Neural cell (in vitro differentiated cells): ENCODE results near the gene LCP1. TPM values are rescaled to one million over a fixed set of nuclear protein-coding genes. Genes with fewer than 3 reads are reported as not detected.

Experiments used
- H2AFZ ChIP-seq: fragments of 200-600, 300-800 bp; sonication (generic), shearing (Covaris generic); 2 replicates; pipeline ENCODE4 v1.6.0; 2014; ENCODE audit warnings: low read depth, mild to moderate bottlenecking, antibody characterized with exemption, low read length, moderate library complexity
- H3F3A ChIP-seq: fragments of 200-600 bp; shearing (Covaris generic); 2 replicates; pipeline ENCODE4 v1.6.1; 2016; ENCODE audit warnings: mild to moderate bottlenecking, moderate library complexity, mixed read lengths, antibody characterized with exemption, low read length; ENCODE audit not compliant: insufficient read depth, poor library complexity, severe bottlenecking
- H3K27ac ChIP-seq: fragments of 200-600, 300-800 bp; sonication (generic), shearing (Covaris generic); 2 replicates; pipeline ENCODE4 v1.5.1; 2014; ENCODE audit warnings: mild to moderate bottlenecking, low read length, moderate library complexity
- H3K27me3 ChIP-seq: fragments of 300-800, 200-600 bp; sonication (generic), shearing (Covaris generic); 2 replicates; pipeline ENCODE4 v1.6.0; 2014; ENCODE audit warnings: mild to moderate bottlenecking, low read depth, low read length, moderate library complexity; ENCODE audit not compliant: insufficient read depth
- H3K36me3 ChIP-seq: fragments of 300-800, 200-600 bp; sonication (generic), shearing (Covaris generic); 2 replicates; pipeline ENCODE4 v1.5.1; 2014; ENCODE audit warnings: mild to moderate bottlenecking, antibody characterized with exemption, low read length, moderate library complexity; ENCODE audit not compliant: insufficient read depth
- H3K4me2 ChIP-seq: fragments of 300-800, 200-600 bp; sonication (generic), shearing (Covaris generic); 2 replicates; pipeline ENCODE4 v1.6.0; 2014; ENCODE audit warnings: mild to moderate bottlenecking, low read length
- H3K4me3 ChIP-seq: fragments of 300-800, 200-600 bp; sonication (generic), shearing (Covaris generic); 2 replicates; pipeline ENCODE4 v1.5.1; 2014; ENCODE audit warnings: mild to moderate bottlenecking, low read length, moderate library complexity
- H3K79me2 ChIP-seq: fragments of 200-600 bp; shearing (Covaris generic); replicated peaks from 2 replicates; pipeline ENCODE4 v1.6.0; 2014; ENCODE audit warnings: mild to moderate bottlenecking, low read length, moderate library complexity; ENCODE audit not compliant: insufficient read depth
- H3K9ac ChIP-seq: fragments of 300-800, 200-600 bp; sonication (generic), shearing (Covaris generic); 2 replicates; pipeline ENCODE4 v1.6.1; 2016; ENCODE audit warnings: mild to moderate bottlenecking, low read length, mixed read lengths
- H3K9me2 ChIP-seq: fragments of 200-600 bp; shearing (Covaris generic); 2 replicates; pipeline ENCODE4 v1.6.1; 2016; ENCODE audit warnings: mild to moderate bottlenecking, low read length, mixed read lengths; ENCODE audit not compliant: insufficient read depth
- H3K9me3 ChIP-seq: fragments of 200-600, 300-800 bp; sonication (generic), shearing (Covaris generic); 2 replicates; pipeline ENCODE4 v1.6.1; 2016; ENCODE audit warnings: mild to moderate bottlenecking, mixed run types, low read length, moderate library complexity, mixed read lengths
- H4K20me1 ChIP-seq: fragments of 200-600 bp; shearing (Covaris generic); 2 replicates; pipeline ENCODE4 v1.6.1; 2016; ENCODE audit warnings: mild to moderate bottlenecking, mixed run types; ENCODE audit not compliant: insufficient read depth
- EP300 ChIP-seq: fragments of 450-650 bp; conservative IDR thresholded peaks from 2 replicates; pipeline ENCODE4 v1.6.1; 2014; ENCODE audit warnings: antibody characterized with exemption, mild to moderate bottlenecking, moderate library complexity; ENCODE audit not compliant: poor library complexity, severe bottlenecking
- EZH2 ChIP-seq: fragments of 200-600, 300-800 bp; shearing (Covaris generic), sonication (generic); IDR thresholded peaks from 2 replicates; pipeline ENCODE4 v1.6.1; 2014; ENCODE audit warnings: antibody characterized with exemption, low read length, borderline replicate concordance, mild to moderate bottlenecking; ENCODE audit not compliant: insufficient read depth, poor library complexity, severe bottlenecking
- MXI1 ChIP-seq: fragments of 450-650 bp; conservative IDR thresholded peaks from 2 replicates; pipeline ENCODE4 v1.6.1; 2014; ENCODE audit warnings: antibody characterized with exemption, mild to moderate bottlenecking; ENCODE audit not compliant: poor library complexity, severe bottlenecking
- POLR2AphosphoS5 ChIP-seq: IDR thresholded peaks from 2 replicates; pipeline ENCODE4 v1.6.1; 2012
- RAD21 ChIP-seq: fragments of 450-650 bp; conservative IDR thresholded peaks from 2 replicates; pipeline ENCODE4 v1.6.1; 2014; ENCODE audit warnings: antibody characterized with exemption, mild to moderate bottlenecking, moderate library complexity
- SMC3 ChIP-seq: fragments of 450-650 bp; conservative IDR thresholded peaks from 2 replicates; pipeline ENCODE4 v1.6.1; 2014; ENCODE audit warnings: antibody characterized with exemption, mild to moderate bottlenecking, moderate library complexity; ENCODE audit not compliant: poor library complexity
- TAF1 ChIP-seq: IDR thresholded peaks from 2 replicates; pipeline ENCODE4 v1.6.1; 2012; ENCODE audit warnings: low read depth
- polyA plus RNA-seq: library from polyadenylated mRNA; depleted of rRNA; stranded (reverse); fragments of >200 nt; gene quantifications from 2 replicates; pipeline ENCODE4 v1.2.3, GENCODE V29; 2014
- TF ChIP-seq, protein P1 (sequence below): fragments of 450-650 bp; IDR thresholded peaks from 2 replicates; pipeline ENCODE4 v1.5.1; 2014; ENCODE audit warnings: antibody characterized with exemption, mild to moderate bottlenecking, moderate library complexity; ENCODE audit not compliant: poor library complexity, severe bottlenecking
- TF ChIP-seq, protein P2 (sequence below): IDR thresholded peaks from 2 replicates; pipeline ENCODE4 v1.6.1; 2012; ENCODE audit warnings: borderline replicate concordance

The LCP1 gene
- polyA plus RNA-seq, 1 donor from 2014 or later: 0.76 TPM

DNA sequence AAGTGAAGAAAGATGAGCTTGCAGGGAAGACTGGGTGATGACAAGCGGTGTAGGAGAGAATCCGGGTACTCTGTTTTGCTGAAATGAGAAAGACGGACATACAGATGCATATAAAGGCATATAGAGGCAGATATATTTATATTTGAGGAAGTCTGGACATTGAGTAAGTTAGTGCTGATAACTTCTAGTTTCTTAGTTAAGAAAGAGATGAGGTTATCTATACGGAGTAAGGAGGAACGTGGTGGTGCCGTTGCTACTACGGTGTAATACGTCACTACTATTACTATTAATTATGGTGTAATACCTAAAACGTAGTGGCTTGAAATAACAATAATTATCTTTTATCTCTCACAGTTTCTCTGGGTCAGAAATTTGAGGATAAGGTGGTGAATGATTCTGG is 67.4 kb downstream of the LCP1 start:
- TF ChIP-seq EZH2: no peak
- TF ChIP-seq MXI1: no peak
- TF ChIP-seq, protein P1, sequence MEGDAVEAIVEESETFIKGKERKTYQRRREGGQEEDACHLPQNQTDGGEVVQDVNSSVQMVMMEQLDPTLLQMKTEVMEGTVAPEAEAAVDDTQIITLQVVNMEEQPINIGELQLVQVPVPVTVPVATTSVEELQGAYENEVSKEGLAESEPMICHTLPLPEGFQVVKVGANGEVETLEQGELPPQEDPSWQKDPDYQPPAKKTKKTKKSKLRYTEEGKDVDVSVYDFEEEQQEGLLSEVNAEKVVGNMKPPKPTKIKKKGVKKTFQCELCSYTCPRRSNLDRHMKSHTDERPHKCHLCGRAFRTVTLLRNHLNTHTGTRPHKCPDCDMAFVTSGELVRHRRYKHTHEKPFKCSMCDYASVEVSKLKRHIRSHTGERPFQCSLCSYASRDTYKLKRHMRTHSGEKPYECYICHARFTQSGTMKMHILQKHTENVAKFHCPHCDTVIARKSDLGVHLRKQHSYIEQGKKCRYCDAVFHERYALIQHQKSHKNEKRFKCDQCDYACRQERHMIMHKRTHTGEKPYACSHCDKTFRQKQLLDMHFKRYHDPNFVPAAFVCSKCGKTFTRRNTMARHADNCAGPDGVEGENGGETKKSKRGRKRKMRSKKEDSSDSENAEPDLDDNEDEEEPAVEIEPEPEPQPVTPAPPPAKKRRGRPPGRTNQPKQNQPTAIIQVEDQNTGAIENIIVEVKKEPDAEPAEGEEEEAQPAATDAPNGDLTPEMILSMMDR: no peak
- TF ChIP-seq SMC3: no peak
- no peak for TF ChIP-seq RAD21
- Histone ChIP-seq H3K27me3 (no peaks in the 10 kb centered on the region), H2AFZ (no peak overlapping the region), H4K20me1 (no peaks in the 10 kb centered on the region), H3K36me3 (no peaks in the 10 kb centered on the region), H3K9me2 (no peaks in the 10 kb centered on the region), H3K4me3 (no peak overlapping the region), H3K79me2 (no peaks in the 10 kb centered on the region), H3F3A (no peaks in the 10 kb centered on the region), H3K9me3 (no peaks in the 10 kb centered on the region), H3K27ac (no peak overlapping the region), H3K4me2 (no peak overlapping the region), H3K9ac (no peak overlapping the region)

DNA sequence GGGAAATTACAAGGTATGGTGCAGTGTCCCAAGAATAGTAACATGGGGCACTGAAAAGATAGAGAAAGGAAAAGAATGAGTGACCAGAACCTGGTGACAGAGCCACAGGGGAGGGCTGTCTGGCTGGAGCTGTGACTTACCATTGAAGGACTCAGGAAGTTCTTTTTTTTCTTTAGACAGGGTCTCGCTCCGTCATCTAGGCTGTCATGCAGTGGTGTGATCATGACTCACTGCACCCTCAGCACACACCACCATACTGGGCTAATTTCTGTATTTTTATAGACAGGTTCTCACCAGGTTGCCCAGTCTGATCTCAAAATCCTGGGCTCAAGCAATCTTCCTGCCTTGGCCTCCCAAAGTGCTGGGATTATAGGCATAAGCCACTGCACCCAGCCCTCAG is 68.4 kb downstream of the LCP1 start:
- TF ChIP-seq TAF1: no peak
- no peak for TF ChIP-seq SMC3
- TF ChIP-seq, protein P2, sequence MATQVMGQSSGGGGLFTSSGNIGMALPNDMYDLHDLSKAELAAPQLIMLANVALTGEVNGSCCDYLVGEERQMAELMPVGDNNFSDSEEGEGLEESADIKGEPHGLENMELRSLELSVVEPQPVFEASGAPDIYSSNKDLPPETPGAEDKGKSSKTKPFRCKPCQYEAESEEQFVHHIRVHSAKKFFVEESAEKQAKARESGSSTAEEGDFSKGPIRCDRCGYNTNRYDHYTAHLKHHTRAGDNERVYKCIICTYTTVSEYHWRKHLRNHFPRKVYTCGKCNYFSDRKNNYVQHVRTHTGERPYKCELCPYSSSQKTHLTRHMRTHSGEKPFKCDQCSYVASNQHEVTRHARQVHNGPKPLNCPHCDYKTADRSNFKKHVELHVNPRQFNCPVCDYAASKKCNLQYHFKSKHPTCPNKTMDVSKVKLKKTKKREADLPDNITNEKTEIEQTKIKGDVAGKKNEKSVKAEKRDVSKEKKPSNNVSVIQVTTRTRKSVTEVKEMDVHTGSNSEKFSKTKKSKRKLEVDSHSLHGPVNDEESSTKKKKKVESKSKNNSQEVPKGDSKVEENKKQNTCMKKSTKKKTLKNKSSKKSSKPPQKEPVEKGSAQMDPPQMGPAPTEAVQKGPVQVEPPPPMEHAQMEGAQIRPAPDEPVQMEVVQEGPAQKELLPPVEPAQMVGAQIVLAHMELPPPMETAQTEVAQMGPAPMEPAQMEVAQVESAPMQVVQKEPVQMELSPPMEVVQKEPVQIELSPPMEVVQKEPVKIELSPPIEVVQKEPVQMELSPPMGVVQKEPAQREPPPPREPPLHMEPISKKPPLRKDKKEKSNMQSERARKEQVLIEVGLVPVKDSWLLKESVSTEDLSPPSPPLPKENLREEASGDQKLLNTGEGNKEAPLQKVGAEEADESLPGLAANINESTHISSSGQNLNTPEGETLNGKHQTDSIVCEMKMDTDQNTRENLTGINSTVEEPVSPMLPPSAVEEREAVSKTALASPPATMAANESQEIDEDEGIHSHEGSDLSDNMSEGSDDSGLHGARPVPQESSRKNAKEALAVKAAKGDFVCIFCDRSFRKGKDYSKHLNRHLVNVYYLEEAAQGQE: no peak
- no peak for TF ChIP-seq EZH2
- no peak for TF ChIP-seq RAD21
- no peak for TF ChIP-seq POLR2AphosphoS5
- TF ChIP-seq MXI1: no peak
- TF ChIP-seq EP300: no peak
- TF ChIP-seq, protein P1: no peak
- H3K4me2 ChIP-seq: no peak overlapping the region
- H3K79me2 ChIP-seq: no peaks in the 10 kb centered on the region
- no peaks in the 10 kb centered on the region for H3K9me3 ChIP-seq
- H3K9ac ChIP-seq: no peak overlapping the region
- H2AFZ ChIP-seq: no peak overlapping the region
- H3K27ac ChIP-seq: no peak overlapping the region
- H3K27me3 ChIP-seq: no peaks in the 10 kb centered on the region
- H3K9me2 ChIP-seq: no peaks in the 10 kb centered on the region
- H3F3A ChIP-seq: no peaks in the 10 kb centered on the region
- H3K36me3 ChIP-seq: no peaks in the 10 kb centered on the region
- H3K4me3 ChIP-seq: no peak overlapping the region
- H4K20me1 ChIP-seq: no peaks in the 10 kb centered on the region
